Activated CD8-positive, alpha-beta T cell treated with anti-CD3 and anti-CD28 coated beads, Interleukin-2, amount 10 ng/mL, durations not matched to agents 7 days and 5 days (primary cell): ENCODE data around the gene PHF23. TPM values are rescaled to one million over a fixed set of nuclear protein-coding genes. Genes with fewer than 3 reads are reported as not detected.
"Not testable (repeated sequence)": the region's sequence is repeated elsewhere in the genome, so short reads cannot be mapped to it uniquely, and the experiment has no call there.

Experiments used
- ATAC-seq: fragments of 150-1000 bp; cut with Tn5 transposase; one replicate; pipeline ENCODE4 v1.10.0; 2021; ENCODE audit warnings: moderate library complexity
- CTCF ChIA-PET: fragments of 350-600 bp; sonication (Branson Sonifier 250); formaldehyde crosslinking; loops from one replicate; lab custom pipeline; 2021; ENCODE audit warnings: antibody characterized with exemption; lab: Charles Lee
- POLR2A ChIA-PET: fragments of 350-600 bp; sonication (Branson Sonifier 250); formaldehyde crosslinking; loops from one replicate; lab custom pipeline; 2021; ENCODE audit warnings: antibody characterized with exemption; lab: Charles Lee
- DNase-seq: peaks from one replicate; pipeline ENCODE4 v3.0.0-alpha.2; 2020
- H3K27ac Mint-ChIP-seq: one replicate; pipeline ENCODE4 v1.8.0; 2021; ENCODE audit warnings: mild to moderate bottlenecking, mixed read lengths
- H3K27me3 Mint-ChIP-seq: one replicate; pipeline ENCODE4 v1.8.0; 2021; ENCODE audit warnings: low read depth, mixed read lengths
- H3K36me3 Mint-ChIP-seq: one replicate; pipeline ENCODE4 v1.8.0; 2021; ENCODE audit warnings: low read depth, mixed read lengths
- H3K4me1 Mint-ChIP-seq: one replicate; pipeline ENCODE4 v1.8.0; 2021; ENCODE audit warnings: low read depth, mixed read lengths
- H3K4me3 Mint-ChIP-seq: one replicate; pipeline ENCODE4 v1.8.0; 2021; ENCODE audit warnings: mild to moderate bottlenecking, mixed read lengths
- H3K9me3 Mint-ChIP-seq: one replicate; pipeline ENCODE4 v1.8.0; 2022; ENCODE audit warnings: mixed read lengths; ENCODE audit not compliant: insufficient read depth
- total RNA-seq, 2 experiments: library from RNA; stranded (reverse); gene quantifications; one replicate each; pipeline ENCODE4 v1.2.3, GENCODE V29; 2021

The PHF23 gene
- total RNA-seq, 2 experiments from 2014 or later = 53.6 to 57.9 TPM

DNA sequence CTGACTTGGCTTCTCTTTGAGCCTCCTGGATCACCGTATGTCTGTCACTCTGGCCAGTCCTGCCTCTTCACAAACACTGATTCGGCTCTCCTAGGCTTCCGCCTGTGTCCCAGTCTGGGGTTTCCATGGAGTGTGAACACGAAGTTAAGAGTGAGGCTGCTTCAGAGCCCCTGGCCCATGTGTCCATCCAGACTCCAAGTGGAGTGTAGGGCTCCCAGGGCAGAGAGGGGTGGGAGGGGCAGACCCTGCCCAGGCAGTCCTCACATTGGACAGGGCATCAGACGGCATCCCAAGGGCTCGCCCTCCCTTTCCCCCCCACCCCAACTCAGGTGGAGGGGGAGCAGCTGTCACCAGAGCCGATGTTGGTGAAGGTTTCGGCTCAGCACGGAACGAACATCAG lies 4.6 kb upstream of the PHF23 start:
- peaks cover 46% of the 10 kb centered on the region for H3K4me1 Mint-ChIP-seq
- not testable (repeated sequence) for ATAC-seq, DNase-seq, H3K9me3 Mint-ChIP-seq, H3K4me3 Mint-ChIP-seq, H3K27me3 Mint-ChIP-seq, H3K27ac Mint-ChIP-seq
- ChIA-PET CTCF (interaction anchor here (1.1 to 1.6 kb wide), 3 partner anchors 22 to 317 kb away, joined by 3 to 5 read pairs (median 3); partner anchors contain the start of genes ACADVL and DLG4), POLR2A (interaction anchor here (0.6 to 1.6 kb wide), 4 partner anchors 17 to 340 kb away, joined by 3 to 5 read pairs (median 3); partner anchors contain the start of gene MPDU1)
- peaks cover 56% of the 10 kb centered on the region for H3K36me3 Mint-ChIP-seq

GRCh38 chr17:7243453-7243729 lies 4.1 kb upstream of the PHF23 start:
- Mint-ChIP-seq H3K27ac (peak overlapping the region; percentile 81), H3K9me3 (no peaks in the 10 kb centered on the region), H3K36me3 (peaks cover 55% of the 10 kb centered on the region), H3K4me3 (peak overlapping the region; percentile 98), H3K4me1 (peaks cover 41% of the 10 kb centered on the region), H3K27me3 (no peaks in the 10 kb centered on the region)
- ChIA-PET CTCF (interaction anchor here (1.1 to 1.6 kb wide), 4 partner anchors 8 to 317 kb away, joined by 3 to 8 read pairs (median 4); partner anchors contain the start of genes ACADVL, CTDNEP1 and DLG4), POLR2A (interaction anchor here (0.6 to 2.5 kb wide), 8 partner anchors 8 to 1769 kb away, joined by 3 to 15 read pairs (median 4); partner anchors contain the start of genes ACADVL, CTDNEP1, DLG4 and ELP5)
- DNase-seq (no peak), ATAC-seq (no peak)

GRCh38 chr17:7242717-7243452 lies 3.6 kb upstream of the PHF23 start:
- H3K36me3 Mint-ChIP-seq = peaks cover 55% of the 10 kb centered on the region

DNA sequence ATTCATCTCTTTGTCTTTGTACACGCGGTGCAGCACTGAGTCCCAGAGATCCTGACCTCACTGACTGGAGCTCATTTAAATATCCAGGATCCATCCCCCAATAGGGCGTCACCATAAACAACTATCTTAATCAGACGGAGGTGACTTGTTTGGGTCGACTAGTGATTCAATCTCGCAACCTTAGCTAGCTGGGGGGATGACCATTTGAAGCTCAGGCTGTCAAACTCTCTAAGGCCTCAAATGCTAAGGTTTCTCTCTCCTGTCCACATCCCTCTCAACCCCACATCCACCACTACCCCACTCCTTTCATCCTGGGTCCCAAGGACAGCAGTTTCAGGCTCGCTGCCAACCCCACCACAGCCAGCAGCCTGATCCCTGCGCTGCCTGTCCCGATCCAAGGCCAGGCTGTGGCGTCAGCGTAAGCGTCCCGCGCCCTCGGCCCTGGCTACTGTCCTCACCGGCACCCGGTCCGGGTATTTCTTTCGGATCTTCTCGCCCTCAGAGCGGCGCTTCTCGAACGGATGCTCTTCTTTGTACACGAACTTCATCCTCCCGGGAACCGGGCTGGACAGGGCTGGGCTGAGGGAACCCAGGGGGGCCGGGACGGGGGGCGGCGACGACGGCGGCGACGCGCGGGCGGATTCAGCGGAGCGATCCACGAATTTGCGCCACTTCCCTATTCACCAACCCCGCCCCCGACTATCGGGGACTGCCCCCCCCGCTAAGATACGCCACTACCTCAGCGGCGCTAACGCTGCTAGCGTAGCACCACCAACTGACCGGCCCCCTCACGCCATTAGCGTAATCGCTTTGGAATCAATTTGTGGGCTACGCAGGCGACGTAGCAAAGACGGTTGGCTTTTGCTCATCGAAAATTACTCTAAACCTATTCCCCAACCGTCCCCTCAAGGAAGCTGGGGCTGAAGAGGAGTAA lies 2.8 kb upstream of the PHF23 start, which contains the start of gene GABARAP:
Gene GABARAP (minus strand): TSS at position 667 of the 934 bp plus-strand sequence. CDS start 119 bp downstream, at position 548.
- CTCF ChIA-PET = interaction anchor here (0.7 to 1.8 kb wide), 14 partner anchors 9 to 196 kb away, joined by 3 to 13 read pairs (median 4); partner anchors contain the start of genes ACADVL, CTDNEP1 and DLG4
- Mint-ChIP-seq H3K4me1 (peaks cover 45% of the 10 kb centered on the region), H3K9me3 (no peaks in the 10 kb centered on the region), H3K27ac (peak within 1 kb of the TSS; percentile 93), H3K27me3 (no peaks in the 10 kb centered on the region), H3K4me3 (peak within 1 kb of the TSS; percentile 98), H3K36me3 (peaks cover 58% of the 10 kb centered on the region)
- POLR2A ChIA-PET = interaction anchor here (0.6 to 2.5 kb wide), 10 partner anchors 8 to 342 kb away, joined by 3 to 15 read pairs (median 4); partner anchors contain the start of genes ACADVL, CTDNEP1, DLG4 and DVL2
- DNase-seq (peak; percentile 95), ATAC-seq (peak; percentile 38)

More at GRCh38 chr17:7242717-7243452, 3.6 kb upstream of the PHF23 start:
- Mint-ChIP-seq H3K27me3 (no peaks in the 10 kb centered on the region), H3K4me3 (peak overlapping the region; percentile 98), H3K4me1 (peaks cover 41% of the 10 kb centered on the region), H3K27ac (peak overlapping the region; percentile 93), H3K9me3 (no peaks in the 10 kb centered on the region)
- DNase-seq = peak; percentile 95
- ChIA-PET CTCF (interaction anchor here (0.7 to 1.6 kb wide), 9 partner anchors 8 to 318 kb away, joined by 3 to 8 read pairs (median 3); partner anchors contain the start of genes ACADVL, CTDNEP1 and DLG4), POLR2A (interaction anchor here (0.6 to 2.5 kb wide), 12 partner anchors 8 to 1769 kb away, joined by 3 to 15 read pairs (median 3); partner anchors contain the start of genes ACADVL, CTDNEP1, DLG4 and DVL2)
- peak; percentile 40 for ATAC-seq

- H3K4me1 Mint-ChIP-seq = peaks cover 47% of the 10 kb centered on the region
- no peaks in the 10 kb centered on the region for H3K27me3 Mint-ChIP-seq
- no peak for DNase-seq
- ATAC-seq = no peak
- H3K36me3 Mint-ChIP-seq = peaks cover 57% of the 10 kb centered on the region
- ChIA-PET CTCF (interaction anchor here (0.5 to 1.8 kb wide), 8 partner anchors 9 to 196 kb away, joined by 3 to 13 read pairs (median 4); partner anchors contain the start of genes ACADVL and DLG4), POLR2A (interaction anchor here (1.3 to 2.5 kb wide), 3 partner anchors 9 to 21 kb away, joined by 3 to 15 read pairs (median 8); partner anchors contain the start of genes ACADVL, CTDNEP1, DLG4 and ELP5)
- peak overlapping the region; percentile 93 for H3K27ac Mint-ChIP-seq
- peak overlapping the region; percentile 98 for H3K4me3 Mint-ChIP-seq
- H3K9me3 Mint-ChIP-seq = no peaks in the 10 kb centered on the region
These were observed 2.0 kb upstream of the PHF23 start for GRCh38 chr17:7241090-7241733.

GRCh38 chr17:7240375-7240774 lies 1.1 kb upstream of the PHF23 start:
- DNase-seq (no peak), ATAC-seq (no peak)
- ChIA-PET POLR2A (interaction anchor here (1.3 to 4.7 kb wide), 2 partner anchors 10 to 18 kb away, joined by 3 to 35 read pairs; partner anchors contain the start of genes ACADVL and DLG4), CTCF (interaction anchor here (0.5 to 3.3 kb wide), 4 partner anchors 19 to 105 kb away, joined by 3 to 24 read pairs (median 6); no protein-coding TSS in a partner anchor)
- peaks cover 55% of the 10 kb centered on the region for H3K4me1 Mint-ChIP-seq
- no peaks in the 10 kb centered on the region for H3K9me3 Mint-ChIP-seq
- H3K4me3 Mint-ChIP-seq = peak overlapping the region; percentile 98
- no peaks in the 10 kb centered on the region for H3K27me3 Mint-ChIP-seq
- H3K36me3 Mint-ChIP-seq = peaks cover 60% of the 10 kb centered on the region
- H3K27ac Mint-ChIP-seq = peak overlapping the region; percentile 91

DNA sequence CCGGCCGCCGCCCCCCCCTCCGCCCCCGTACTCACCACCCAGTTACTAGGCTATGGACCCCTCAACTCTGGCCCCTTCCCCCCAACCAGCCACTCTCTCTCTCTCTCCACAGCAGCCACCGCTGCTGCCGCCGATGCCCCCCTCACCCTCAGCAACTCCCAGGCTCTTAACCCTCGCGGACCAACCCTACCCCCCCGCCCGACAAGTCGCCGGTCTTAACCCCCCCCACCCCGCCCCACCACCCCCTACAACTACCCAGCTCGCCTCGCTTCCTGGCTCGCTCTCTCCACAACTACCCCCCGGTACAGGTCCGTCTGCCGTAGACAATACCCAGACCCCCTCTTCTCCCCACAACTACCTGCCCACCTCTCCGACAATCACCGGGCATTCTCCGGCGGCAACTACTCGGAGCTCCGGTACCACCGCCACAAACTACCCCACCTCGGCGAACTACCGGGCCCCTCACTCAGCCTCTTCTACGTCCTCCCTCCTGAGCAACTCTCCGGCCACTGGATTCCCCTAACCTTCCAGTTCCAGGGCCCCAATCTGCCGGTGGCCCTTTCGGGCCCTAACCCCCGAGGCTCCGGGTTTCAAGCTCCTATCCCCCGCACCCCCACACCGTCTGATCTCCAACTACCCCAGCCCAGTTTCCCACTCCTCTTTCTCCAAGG lies 702 bp downstream of the PHF23 start:
- Mint-ChIP-seq H3K27me3 (no peaks in the 10 kb centered on the region), H3K9me3 (no peaks in the 10 kb centered on the region), H3K27ac (peak overlapping the region; percentile 91), H3K4me3 (peak overlapping the region; percentile 98), H3K36me3 (peaks cover 60% of the 10 kb centered on the region), H3K4me1 (peaks cover 68% of the 10 kb centered on the region)
- DNase-seq (peak; percentile 56), ATAC-seq (no peak)
- ChIA-PET CTCF (interaction anchor here (1.0 to 3.3 kb wide), 5 partner anchors 15 to 322 kb away, joined by 3 to 24 read pairs (median 4); no protein-coding TSS in a partner anchor), POLR2A (interaction anchor here (0.6 to 4.7 kb wide), 11 partner anchors 16 to 449 kb away, joined by 3 to 35 read pairs (median 3); partner anchors contain the start of genes ACADVL, DLG4, MPDU1 and TP53)

GRCh38 chr17:7237761-7238419 lies 1.4 kb downstream of the PHF23 start:
- Mint-ChIP-seq H3K27me3 (no peaks in the 10 kb centered on the region), H3K4me1 (peaks cover 67% of the 10 kb centered on the region), H3K4me3 (peak overlapping the region; percentile 98), H3K9me3 (no peaks in the 10 kb centered on the region), H3K36me3 (peaks cover 58% of the 10 kb centered on the region), H3K27ac (peak overlapping the region; percentile 91)
- ChIA-PET CTCF (interaction anchor here (0.8 to 3.3 kb wide), 7 partner anchors 16 to 323 kb away, joined by 3 to 24 read pairs (median 3); no protein-coding TSS in a partner anchor), POLR2A (interaction anchor here (0.6 to 4.7 kb wide), 8 partner anchors 16 to 450 kb away, joined by 3 to 35 read pairs (median 3); partner anchors contain the start of genes ACADVL, DLG4, MPDU1 and TP53)
- peak; percentile 90 for DNase-seq
- peak; percentile 28 for ATAC-seq

GRCh38 chr17:7237266-7237760 lies 1.9 kb downstream of the PHF23 start:
- H3K9me3 Mint-ChIP-seq = no peaks in the 10 kb centered on the region
- no peak for DNase-seq
- H3K4me3 Mint-ChIP-seq = peak overlapping the region; percentile 98
- H3K27ac Mint-ChIP-seq = peak overlapping the region; percentile 91
- CTCF ChIA-PET = interaction anchor here (0.8 to 5.8 kb wide), 5 partner anchors 16 to 59 kb away, joined by 3 to 36 read pairs (median 5); partner anchors contain the start of genes ACADVL and DLG4
- no peak for ATAC-seq
- POLR2A ChIA-PET = interaction anchor here (4.7 kb wide), 1 partner anchor 15 kb away, joined by 35 read pairs; the partner anchor contains the start of genes ACADVL and DLG4
- H3K4me1 Mint-ChIP-seq = peaks cover 71% of the 10 kb centered on the region
- no peaks in the 10 kb centered on the region for H3K27me3 Mint-ChIP-seq
- peaks cover 55% of the 10 kb centered on the region for H3K36me3 Mint-ChIP-seq
